NB4 (cell line): ENCODE data around the gene IL20RB.

ENCODE experiments used
- CTCF ChIP-seq: IDR thresholded peaks from one replicate; pipeline ENCODE4 v1.5.1; 2012; ENCODE audit warnings: low read depth, low read length
- MAX ChIP-seq: IDR thresholded peaks from 2 replicates; pipeline ENCODE4 v1.6.1; 2011; ENCODE audit warnings: low read depth, low read length
- POLR2A ChIP-seq: IDR thresholded peaks from 2 replicates; pipeline ENCODE4 v1.6.1; 2011; ENCODE audit warnings: mild to moderate bottlenecking; ENCODE audit not compliant: insufficient read length; ENCODE audit errors: extremely low read depth

- TF ChIP-seq CTCF (no peak), POLR2A (no peak), MAX (no peak)
These were observed 89.0 kb downstream of the IL20RB start for GRCh38 chr3:137046747-137047146.
